Activated CD4-positive, alpha-beta T cell treated with anti-CD3 and anti-CD28 coated beads, Interleukin-2, amount 50 U/mL, for 16 hours (primary cell): ENCODE measurements around the gene SPATS2L.
A peak's percentile ranks its signal among the peaks of the same experiment; 100 is the strongest.

Source experiments
- DNase-seq: peaks from one replicate; pipeline ENCODE4 v3.0.0-alpha.2; 2020

The SPATS2L gene

DNA sequence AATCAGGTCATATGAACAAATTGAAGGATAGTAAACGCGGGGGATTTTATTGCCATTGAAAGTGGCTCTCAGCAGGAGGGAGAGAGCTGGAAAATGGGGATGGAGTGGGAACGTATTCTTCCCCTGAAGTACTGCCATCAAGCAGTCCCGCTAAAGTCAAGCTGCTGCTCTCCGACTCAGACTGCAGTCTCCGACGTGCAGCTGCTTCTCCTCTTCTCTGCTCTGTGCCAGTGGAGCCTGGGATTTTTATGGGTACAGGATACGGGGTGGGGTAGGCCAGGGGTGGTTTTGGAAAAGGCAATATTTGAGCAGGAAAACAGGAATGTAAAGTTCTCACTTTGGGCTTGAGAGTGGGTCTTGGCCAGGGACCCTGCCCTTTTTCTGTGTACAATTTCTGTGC lies 170.3 kb downstream of the SPATS2L start:
- no peak for DNase-seq

DNA sequence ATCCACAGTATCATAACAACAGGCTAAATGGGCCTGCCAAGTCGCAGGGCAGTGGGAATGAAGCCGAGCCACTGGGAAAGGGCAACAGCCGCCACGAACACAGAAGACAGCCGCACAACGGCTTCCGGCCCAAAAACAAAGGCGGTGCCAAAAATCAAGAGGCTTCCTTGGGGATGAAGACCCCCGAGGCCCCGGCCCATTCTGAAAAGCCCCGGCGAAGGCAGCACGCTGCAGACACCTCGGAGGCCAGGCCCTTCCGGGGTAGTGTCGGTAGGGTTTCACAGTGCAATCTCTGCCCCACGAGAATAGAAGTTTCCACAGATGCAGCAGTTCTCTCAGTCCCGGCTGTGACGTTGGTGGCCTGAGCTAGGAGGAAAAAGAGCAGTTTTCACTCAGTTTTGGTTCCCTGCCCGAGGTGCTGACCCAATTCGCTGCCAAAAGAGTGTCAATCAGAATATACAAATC lies 171.2 kb downstream of the SPATS2L start:
- no peak for DNase-seq

DNA sequence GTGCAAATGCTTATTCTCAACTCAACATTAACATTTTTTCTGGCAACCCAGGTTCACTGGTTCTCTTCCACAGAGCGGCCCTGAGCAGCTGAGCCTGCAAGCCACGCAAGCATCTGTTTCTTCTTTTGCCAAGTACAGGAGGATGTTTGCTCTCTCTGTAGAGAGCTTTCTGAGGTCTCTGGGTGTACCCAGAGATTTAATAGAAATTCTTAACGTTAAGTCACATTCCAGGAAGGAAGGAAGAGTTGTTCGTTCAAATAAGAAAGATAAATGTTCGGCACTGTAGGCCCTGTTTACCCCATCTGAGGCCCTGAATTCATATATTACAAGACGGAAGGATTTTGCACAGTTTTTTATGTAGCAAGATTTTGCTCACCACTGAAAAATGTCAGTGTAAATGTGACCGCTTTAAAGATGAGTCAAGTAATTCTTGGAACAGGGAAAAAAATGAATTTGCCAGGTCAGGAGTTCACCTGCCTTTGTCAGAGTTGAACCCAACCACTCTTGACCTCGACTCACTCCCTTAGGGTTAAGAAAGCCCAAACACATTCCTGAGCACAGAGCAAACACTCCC lies 173.3 kb downstream of the SPATS2L start:
- DNase-seq, result no peak

DNA sequence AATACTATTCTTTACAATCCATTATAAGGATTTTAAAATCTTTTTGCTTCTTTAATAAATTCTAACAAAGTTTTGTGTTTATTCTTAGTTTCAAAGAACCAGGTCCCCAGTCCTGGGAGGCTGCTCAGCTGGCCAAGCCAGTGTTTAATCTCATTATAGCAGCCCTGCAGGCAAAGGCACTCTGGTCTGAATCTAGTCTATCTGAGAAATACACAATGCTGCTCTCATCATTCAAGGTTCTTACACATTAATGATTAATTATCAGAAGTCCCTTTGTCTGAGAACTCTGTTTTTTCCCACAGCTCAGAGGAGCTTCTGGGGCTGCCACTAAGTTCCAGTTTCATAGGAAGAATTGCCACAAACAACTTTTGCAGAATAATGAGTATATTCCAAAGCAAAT lies 175.7 kb downstream of the SPATS2L start:
- no peak for DNase-seq

DNA sequence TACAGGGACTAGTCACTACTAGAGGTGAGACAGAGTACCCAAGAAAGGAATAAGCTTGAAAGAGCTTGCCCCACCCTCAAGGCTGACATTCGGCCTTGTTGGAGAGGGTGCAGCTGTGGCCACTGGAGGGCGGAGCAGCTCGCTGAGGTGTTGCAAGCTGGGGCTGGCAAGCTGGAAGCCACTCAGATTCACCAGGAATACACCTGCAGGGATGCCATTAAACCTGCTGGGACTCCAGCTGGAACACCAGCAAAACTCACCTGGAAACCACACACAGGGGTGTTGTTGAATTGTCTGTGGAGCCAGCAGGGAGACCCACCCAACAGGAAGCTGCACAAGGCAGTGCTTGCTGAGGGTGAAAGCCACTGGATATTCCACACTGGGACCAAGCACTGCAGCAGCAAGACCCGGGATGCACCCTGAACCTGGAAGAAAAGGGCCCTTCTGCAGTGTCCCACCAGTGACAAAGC lies 177.3 kb downstream of the SPATS2L start:
- DNase-seq, result no peak

DNA sequence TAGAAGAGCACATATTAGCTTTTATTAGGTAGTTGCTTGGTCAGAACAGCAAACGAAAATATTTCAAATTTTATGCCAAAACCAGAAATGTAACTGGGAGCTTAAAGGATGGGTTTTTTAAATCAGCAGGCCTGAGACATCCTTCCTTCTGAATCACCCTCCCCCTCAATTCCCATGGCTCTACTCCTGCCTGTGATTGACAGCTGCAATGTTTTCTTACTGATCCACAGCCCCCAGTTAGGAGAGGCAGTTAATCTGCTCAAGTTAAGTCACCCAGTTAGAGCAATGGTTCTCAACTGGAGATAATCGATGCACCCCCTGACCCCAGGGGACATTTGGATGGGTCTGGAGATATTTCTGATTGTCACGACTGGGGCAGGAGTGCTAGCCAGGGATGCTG lies 178.4 kb downstream of the SPATS2L start:
- DNase-seq, result no peak

DNA sequence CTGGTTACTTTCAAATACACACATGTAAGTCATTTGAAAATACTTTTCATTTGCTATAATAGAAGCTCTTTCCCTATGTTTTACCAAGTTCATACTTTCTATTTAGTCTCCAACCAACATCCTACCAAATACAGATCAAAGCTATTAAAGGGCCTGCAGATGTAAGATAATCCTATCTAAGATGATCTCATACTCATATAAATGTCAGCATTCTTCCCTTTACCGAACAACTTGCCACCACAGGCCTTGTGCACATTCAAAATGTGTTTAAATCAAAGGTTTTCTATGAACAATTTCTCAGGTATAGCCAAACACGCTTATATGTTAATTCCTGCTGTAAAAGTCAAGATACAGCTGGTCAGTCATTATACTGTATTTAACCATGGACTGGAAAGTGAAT lies 180.0 kb downstream of the SPATS2L start:
- DNase-seq, result no peak

DNA sequence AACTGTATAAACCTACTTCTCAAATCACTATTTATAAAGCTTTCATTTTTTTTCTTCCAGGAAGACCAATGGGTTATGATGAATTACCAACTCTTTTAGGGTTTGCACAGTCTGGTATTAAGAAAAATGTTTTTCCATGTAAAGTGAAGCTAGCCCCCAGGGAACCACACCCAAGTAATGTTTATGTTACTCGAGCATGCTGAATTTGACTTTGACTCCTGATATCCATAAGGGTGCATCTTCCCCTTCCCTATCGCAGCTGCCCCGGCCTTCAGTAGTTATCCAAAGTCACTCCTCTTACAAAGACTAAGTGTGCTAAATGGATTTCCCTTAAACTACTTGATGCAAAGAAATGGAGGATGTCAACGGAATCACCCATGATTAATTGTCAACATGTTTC lies 181.7 kb downstream of the SPATS2L start:
- no peak for DNase-seq

DNA sequence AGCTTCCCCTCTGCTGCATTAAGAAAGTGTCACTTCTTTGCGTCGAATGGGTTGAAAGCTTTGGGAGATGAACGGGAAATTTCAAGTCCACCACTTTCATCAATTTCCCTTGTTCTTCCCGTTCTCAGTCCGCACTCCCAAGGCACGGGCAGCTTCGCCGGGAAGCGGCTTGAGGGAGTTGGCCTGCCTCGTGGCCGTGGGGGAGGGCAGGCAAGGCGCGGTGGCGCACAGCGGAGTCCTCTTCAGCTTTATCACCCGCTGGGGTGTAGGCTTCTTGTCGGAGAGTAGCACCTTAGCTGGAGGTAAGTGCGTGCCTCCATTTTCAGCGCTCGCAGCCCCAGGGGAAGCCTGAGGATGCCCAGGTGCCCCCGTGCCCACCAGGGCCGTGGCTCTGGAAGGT lies 183.5 kb downstream of the SPATS2L start:
- no peak for DNase-seq

DNA sequence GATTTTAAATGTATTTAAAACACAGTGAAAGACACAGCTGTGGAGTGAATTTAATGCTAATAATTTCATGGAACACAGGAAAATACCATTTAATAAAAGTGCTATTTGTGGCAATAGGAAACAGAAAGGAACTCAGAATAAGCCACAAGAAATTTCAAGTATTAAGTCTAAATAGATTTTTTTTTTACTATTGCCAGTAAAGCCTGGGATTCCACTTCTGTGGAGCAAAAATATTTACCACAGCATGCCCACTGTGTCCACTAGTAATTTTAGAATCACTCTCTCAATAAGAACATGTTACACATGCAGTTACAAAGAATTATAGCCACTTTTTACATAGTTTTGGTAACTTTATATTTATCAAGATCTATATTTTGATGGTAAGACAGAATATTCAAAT lies 186.2 kb downstream of the SPATS2L start:
- DNase-seq, result no peak

DNA sequence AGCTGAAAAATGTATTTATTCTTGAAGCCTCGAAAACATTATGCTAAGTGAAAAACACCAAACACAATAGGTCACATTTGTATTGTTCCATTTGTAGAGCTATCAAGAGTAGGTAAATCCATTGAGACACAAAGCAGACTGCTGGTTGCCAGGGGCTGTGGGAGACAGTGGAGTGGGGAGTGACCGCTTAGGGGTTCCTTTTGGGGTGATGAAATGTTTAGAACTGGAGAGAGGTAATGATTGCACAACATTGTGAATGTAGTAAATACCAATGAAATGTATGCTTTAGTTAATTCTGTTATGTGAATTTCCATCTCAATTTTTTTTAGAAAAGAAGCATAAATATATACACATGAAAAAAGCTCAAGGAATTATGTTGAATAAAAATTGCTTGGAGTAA lies 187.6 kb downstream of the SPATS2L start:
- no peak for DNase-seq

DNA sequence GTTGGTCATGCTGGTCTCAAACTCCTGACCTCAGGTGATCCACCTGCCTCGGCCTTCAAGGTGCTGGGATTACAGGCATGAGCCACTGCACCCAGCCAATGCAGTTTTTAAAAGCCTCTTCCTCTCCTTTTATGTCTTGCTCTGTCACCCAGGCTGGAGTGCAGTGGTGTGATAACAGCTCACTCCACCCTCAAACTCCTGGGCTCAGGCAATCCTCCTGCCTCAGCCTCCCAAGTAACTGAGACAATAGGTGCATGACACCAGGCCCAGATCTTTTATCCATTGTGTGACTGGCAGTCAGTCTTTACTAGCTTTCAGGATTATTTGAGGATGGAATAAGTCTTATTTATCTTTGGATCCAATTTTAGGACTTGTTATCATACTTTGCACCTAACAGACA lies 190.2 kb downstream of the SPATS2L start:
- DNase-seq, result no peak

DNA sequence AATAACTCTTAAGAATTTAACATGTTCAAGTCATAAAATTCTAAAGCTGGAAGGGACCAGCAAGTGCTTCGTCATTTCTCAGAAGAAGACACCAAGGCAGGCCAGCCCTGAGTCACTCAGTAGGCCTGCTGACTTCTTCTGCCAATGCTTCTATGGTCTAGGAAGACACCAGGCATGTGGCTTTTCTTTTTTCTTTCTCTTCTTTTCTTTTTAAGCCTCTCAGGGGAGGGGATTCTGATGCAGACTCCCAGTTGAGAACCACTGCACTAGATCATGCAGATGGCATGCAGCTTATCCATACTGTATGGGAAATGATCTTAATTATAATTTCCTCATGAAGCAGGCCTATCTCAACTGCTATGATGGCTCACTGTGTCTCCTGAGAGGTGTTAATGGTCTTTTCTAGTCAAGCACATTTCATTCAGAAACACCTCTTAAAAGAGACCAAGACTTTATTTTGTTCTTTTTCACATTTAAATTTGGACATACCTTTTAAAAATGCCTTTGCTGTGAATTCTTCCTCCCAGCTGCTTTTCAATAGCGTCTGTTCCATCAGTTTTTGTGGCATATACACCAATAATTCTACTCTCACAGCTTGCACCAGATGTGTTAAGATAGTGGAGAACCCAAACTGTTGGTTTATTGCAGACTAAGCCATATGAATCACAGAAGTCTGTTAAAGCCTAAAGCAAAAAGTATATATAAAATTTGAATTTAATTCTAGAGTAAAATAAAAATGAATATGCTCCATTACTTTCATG lies 192.1 kb downstream of the SPATS2L start:
- no peak for DNase-seq

DNA sequence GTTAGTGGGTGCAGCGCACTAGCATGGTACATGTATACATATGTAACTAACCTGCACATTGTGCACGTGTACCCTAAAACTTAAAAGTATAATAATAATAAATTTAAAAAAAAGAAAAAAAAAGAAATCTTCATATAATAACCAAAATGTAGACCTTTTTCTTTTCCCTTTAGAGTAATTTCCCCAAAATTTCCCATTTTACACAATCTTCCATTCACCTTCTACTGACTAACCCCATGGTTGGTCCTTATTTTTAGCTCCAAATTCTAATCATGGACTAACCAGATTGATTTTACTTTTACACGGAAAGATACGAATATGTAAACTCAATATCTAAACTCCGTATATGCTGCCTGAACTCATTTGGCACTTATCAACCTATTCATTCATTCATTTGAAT lies 195.7 kb downstream of the SPATS2L start:
- no peak for DNase-seq

DNA sequence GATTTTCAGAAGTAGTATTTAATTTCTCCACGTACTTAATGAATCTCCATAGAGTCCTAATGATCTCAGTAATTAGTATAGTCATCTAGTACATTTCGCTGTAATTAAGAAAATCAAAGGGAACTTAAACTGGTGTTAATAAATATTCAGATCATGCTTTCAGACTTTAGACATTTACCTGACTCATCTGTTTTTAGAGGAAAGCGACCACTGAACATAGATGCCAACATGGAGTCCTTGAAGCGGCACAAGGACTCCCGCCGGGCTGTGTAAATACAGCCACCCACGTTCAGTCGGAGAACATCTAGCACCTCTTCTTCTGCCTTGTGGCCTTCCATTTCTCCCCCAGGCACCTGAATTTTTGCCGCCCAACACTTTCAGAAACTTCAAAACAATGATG lies 200.2 kb downstream of the SPATS2L start:
- no peak for DNase-seq

DNA sequence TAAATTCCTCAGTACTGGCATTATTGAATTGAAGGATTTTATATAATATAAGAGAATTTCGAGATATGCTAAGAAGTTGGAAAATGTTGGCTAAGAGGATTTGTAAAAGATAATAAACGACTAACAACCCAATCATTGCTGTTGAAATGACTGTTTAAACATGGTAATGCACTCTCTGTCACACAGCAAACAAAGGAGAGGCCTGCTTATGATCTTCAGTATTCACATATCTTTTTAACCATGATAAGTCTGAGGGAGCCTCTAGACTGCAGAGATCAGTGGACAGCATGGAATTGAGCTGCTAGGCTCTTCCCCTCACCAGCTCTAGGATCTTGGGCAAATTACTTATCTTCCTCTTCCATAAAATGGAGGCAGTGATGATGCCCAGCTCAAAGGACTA lies 200.7 kb downstream of the SPATS2L start:
- DNase-seq, result no peak

DNA sequence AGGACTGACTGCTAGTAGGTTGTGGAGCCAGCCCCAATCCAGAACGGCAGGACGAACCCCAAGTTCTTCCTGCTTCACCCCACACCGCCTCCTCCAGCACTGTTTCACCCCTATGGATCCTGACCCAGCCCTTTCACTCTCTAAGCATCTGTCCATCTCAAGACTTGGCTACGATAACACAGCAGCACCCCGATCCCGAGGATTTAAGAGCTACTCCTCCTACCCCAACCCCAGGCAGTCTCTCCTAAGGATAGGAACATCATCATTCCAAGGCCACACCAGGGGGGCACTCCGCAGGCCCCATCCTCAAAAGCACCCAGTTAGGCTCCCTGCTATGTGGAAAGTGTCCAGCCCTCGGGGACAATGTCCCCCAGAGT lies 202.7 kb downstream of the SPATS2L start:
- no peak for DNase-seq

DNA sequence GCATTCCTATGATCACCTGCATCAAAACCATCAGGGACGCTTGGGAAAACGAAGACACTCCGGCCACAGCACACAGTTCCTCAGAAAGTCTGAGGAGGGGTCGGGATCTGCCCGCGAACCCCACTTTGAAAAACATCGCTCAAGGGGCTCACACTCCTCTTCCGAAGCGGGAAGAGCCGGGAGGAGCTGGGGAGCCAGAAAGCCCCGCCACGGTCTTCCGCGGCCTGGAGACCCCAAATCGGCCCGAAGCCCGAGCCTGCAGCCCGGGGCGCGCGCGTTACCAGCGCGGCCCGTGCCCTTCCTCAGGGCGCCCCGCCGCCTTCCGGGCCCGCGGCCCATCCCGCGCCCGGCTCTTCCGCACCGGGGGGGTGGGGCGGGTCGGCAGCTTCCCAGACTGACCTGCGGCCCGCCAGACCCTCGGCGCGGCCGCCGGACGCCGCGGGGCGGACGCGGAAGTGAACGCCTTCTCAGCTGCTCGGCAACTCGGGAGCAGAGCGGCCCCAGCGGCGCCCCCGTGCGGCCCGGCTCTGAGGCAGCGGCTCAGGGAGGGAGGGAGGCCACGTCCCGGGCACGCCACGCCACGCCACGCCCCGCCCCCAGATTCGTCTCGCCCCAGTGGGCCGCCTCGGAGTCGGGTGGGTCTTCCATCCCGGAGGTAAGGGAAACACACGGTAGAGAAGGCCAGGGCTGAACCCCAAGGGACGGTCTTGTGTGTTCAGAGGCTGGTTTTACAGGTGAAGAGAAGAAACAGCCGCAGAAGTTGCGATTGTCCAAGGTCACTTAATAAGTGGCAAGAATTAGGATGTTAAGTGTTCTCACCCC lies 203.3 kb downstream of the SPATS2L start, which contains the start of gene KCTD18:
TSS of gene KCTD18 (minus strand) at position 457 of the 822 bp plus-strand sequence. CDS start 3,052 bp downstream, outside the sequence.
- DNase-seq, result peak; percentile 93

DNA sequence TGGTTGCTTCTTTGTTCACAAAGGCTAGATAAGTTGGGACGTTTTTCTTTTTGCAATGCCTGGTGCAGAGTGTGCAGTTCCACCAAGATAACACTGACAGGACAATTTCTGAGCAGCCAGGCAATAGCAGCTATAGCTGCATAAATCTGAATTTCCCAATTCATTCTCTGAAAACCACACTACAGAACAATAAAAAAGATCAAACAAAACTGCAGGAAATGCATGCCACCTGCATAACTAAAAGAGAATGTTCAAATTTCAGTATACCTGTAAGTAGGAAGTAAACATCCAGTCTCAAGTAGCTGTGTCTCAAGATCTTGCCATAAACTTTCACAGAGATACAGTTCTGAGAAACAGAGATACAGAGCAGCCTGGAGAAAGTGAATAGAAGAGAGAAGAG lies 208.7 kb downstream of the SPATS2L start:
- DNase-seq, result no peak

DNA sequence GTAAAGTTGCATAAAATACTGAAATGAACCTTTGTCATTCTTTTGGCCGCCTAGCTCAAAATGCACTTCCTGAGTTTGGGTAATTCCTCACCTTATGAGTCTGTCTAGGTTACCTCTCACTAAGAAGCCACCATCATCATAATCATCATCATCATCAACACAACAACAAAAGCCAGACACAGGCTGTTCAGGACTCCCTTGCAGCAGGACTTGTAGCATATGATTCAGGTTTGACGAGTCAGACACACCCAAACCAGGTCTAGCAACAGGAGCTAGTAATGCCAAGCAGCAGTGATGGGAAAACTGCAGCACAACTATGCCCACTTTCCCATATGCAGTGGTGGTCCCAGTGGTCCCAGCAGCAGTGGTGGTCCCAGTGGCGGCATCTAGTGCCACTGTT lies 216.7 kb downstream of the SPATS2L start:
- DNase-seq, result no peak

DNA sequence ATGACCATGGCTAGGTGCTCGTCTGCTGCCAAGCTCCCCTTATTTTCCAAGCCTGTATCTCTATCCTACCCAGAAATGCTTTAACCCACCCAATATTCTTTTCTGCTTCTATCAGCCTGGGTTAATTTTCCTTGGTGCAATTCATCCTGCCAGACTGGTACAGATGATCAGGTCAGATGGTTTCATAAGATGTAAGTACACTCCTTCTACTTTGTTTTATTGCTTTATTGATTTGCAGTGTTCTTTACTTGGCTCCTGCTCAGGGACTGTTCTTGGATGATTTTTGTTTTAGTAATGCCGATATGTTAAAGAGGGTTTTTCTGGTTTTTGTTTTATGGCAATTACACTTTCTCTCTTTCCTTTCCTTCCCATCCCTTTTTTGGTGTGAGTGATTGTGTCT lies 217.1 kb downstream of the SPATS2L start:
- DNase-seq, result no peak

DNA sequence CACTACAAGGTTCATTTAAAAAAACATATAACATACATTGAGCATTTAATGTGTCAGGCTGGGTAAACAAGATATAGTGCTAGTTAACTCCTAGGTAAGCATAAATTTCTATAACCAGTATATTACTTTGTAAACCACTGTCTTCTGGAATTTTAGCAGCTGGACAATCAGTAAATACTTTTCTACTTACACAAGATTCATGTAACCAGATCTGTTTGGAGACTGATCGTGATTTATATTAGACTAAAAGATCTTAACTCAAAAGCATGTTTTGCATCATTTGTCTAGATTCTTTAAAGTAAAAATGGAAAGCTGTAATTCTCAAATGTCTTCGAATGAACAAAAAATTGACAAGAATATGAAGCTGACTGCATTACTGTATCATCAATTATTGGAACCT lies 218.6 kb downstream of the SPATS2L start:
- no peak for DNase-seq

DNA sequence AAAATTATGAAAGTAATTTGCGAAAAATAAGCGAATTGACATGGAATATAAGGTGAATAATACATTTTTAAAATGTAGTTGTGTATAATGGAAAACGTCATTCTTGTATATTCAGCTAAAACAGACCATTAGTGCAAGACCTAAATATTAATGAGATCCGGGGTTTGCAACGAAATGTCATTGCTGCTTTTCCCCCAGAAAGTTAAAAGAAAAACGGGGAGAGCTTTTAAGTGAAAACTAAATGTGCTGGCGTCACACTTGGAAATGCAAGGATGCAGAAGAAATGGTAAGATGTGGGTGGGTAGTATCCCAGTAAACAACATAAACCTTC lies 219.0 kb downstream of the SPATS2L start:
- no peak for DNase-seq
